Measurements from ENCODE around the gene GPR137. TPM values are rescaled to one million over a fixed set of nuclear protein-coding genes. Genes with fewer than 3 reads are reported as not detected.

Gene GPR137
- total RNA-seq, 1 donor, result 18.5 TPM

- no peak for TF ChIP-seq CTCF (IDR thresholded peaks at IDR 0.05; ENCODE audit: extremely low read depth, low read depth, low read length)
- Histone ChIP-seq H3K79me2 (ENCODE audit: insufficient read depth, low read length) (no peaks in the 10 kb centered on the region), H3K27me3 (ENCODE audit: insufficient read depth, low read length) (no peaks in the 10 kb centered on the region), H2AFZ (ENCODE audit: low read length) (no peak overlapping the region), H3K36me3 (ENCODE audit: insufficient read depth, low read length) (no peaks in the 10 kb centered on the region), H3K4me2 (ENCODE audit: insufficient read depth, low read length) (no peak overlapping the region), H3K4me1 (ENCODE audit: insufficient read depth, low read length) (peaks cover 34% of the 10 kb centered on the region), H4K20me1 (ENCODE audit: insufficient read depth, low read length) (no peaks in the 10 kb centered on the region), H3K4me3 (ENCODE audit: insufficient read depth, low read length) (no peak overlapping the region), H3K9me3 (ENCODE audit: low read depth, low read length) (no peaks in the 10 kb centered on the region), H3K27ac (ENCODE audit: low read depth, low read length) (no peak overlapping the region)
- DNase-seq (ENCODE audit: insufficient read length, low spot score, missing footprints), result peak; percentile 17
Observed at GRCh38 chr11:64333556-64333955, 47.9 kb downstream of the GPR137 start.

- H4K20me1 ChIP-seq (ENCODE audit: insufficient read depth, low read length), result no peaks in the 10 kb centered on the region
- no peak for TF ChIP-seq CTCF (IDR thresholded peaks at IDR 0.05; ENCODE audit: extremely low read depth, low read depth, low read length)
- no peaks in the 10 kb centered on the region for H3K36me3 ChIP-seq (ENCODE audit: insufficient read depth, low read length)
- no peak overlapping the region for H3K27ac ChIP-seq (ENCODE audit: low read depth, low read length)
- no peak overlapping the region for H3K4me2 ChIP-seq (ENCODE audit: insufficient read depth, low read length)
- H3K79me2 ChIP-seq (ENCODE audit: insufficient read depth, low read length), result no peaks in the 10 kb centered on the region
- no peak overlapping the region for H3K4me3 ChIP-seq (ENCODE audit: insufficient read depth, low read length)
- DNase-seq (ENCODE audit: insufficient read length, low spot score, missing footprints), result peak; percentile 95
- no peak overlapping the region for H2AFZ ChIP-seq (ENCODE audit: low read length)
- peaks cover 22% of the 10 kb centered on the region for H3K4me1 ChIP-seq (ENCODE audit: insufficient read depth, low read length)
- H3K9me3 ChIP-seq (ENCODE audit: low read depth, low read length), result no peaks in the 10 kb centered on the region
- H3K27me3 ChIP-seq (ENCODE audit: insufficient read depth, low read length), result no peaks in the 10 kb centered on the region
Observed at GRCh38 chr11:64334764-64335735, 49.4 kb downstream of the GPR137 start.

- peaks cover 13% of the 10 kb centered on the region for H3K4me1 ChIP-seq (ENCODE audit: insufficient read depth, low read length)
- no peak overlapping the region for H2AFZ ChIP-seq (ENCODE audit: low read length)
- H3K36me3 ChIP-seq (ENCODE audit: insufficient read depth, low read length), result no peaks in the 10 kb centered on the region
- no peaks in the 10 kb centered on the region for H3K27me3 ChIP-seq (ENCODE audit: insufficient read depth, low read length)
- DNase-seq (ENCODE audit: insufficient read length, low spot score, missing footprints), result no peak
- H3K9me3 ChIP-seq (ENCODE audit: low read depth, low read length), result no peaks in the 10 kb centered on the region
- H4K20me1 ChIP-seq (ENCODE audit: insufficient read depth, low read length), result no peaks in the 10 kb centered on the region
- H3K27ac ChIP-seq (ENCODE audit: low read depth, low read length), result no peak overlapping the region
- no peak for TF ChIP-seq CTCF (IDR thresholded peaks at IDR 0.05; ENCODE audit: extremely low read depth, low read depth, low read length)
- no peak overlapping the region for H3K4me2 ChIP-seq (ENCODE audit: insufficient read depth, low read length)
- H3K4me3 ChIP-seq (ENCODE audit: insufficient read depth, low read length), result no peak overlapping the region
- no peaks in the 10 kb centered on the region for H3K79me2 ChIP-seq (ENCODE audit: insufficient read depth, low read length)
Observed at GRCh38 chr11:64337538-64338249, 52.0 kb downstream of the GPR137 start.

GRCh38 chr11:64338716-64339115 lies 53.1 kb downstream of the GPR137 start:
- Histone ChIP-seq H3K27ac (ENCODE audit: low read depth, low read length) (no peak overlapping the region), H4K20me1 (ENCODE audit: insufficient read depth, low read length) (no peaks in the 10 kb centered on the region), H3K4me3 (ENCODE audit: insufficient read depth, low read length) (no peak overlapping the region), H2AFZ (ENCODE audit: low read length) (no peak overlapping the region), H3K4me1 (ENCODE audit: insufficient read depth, low read length) (peaks cover 13% of the 10 kb centered on the region), H3K4me2 (ENCODE audit: insufficient read depth, low read length) (no peak overlapping the region), H3K27me3 (ENCODE audit: insufficient read depth, low read length) (no peaks in the 10 kb centered on the region), H3K79me2 (ENCODE audit: insufficient read depth, low read length) (no peaks in the 10 kb centered on the region), H3K9me3 (ENCODE audit: low read depth, low read length) (no peaks in the 10 kb centered on the region), H3K36me3 (ENCODE audit: insufficient read depth, low read length) (no peaks in the 10 kb centered on the region)
- TF ChIP-seq CTCF (IDR thresholded peaks at IDR 0.05; ENCODE audit: extremely low read depth, low read depth, low read length), result no peak
- peak; percentile 85 for DNase-seq (ENCODE audit: insufficient read length, low spot score, missing footprints)

All from osteoblast (primary cell).